Esophagus muscularis mucosa (tissue), 4 donors: ENCODE data around the gene C1orf52. TPM values are rescaled to one million over a fixed set of nuclear protein-coding genes. Genes with fewer than 3 reads are reported as not detected.

Experiments used
- DNase-seq: peaks from one replicate; pipeline ENCODE4 v3.0.0-alpha.2; 2017; ENCODE audit errors: extremely low spot score
- H3K27ac ChIP-seq, 4 donors: fragments of 200-600 bp; sonication (generic); replicated peaks in 1 of 4; 1 replicate in 3 of 4; 2 replicates in 1 of 4; pipeline ENCODE4 v1.5.1; 2016 to 2019; ENCODE audit warnings: mild to moderate bottlenecking in 1 of 4
- H3K27me3 ChIP-seq, 4 donors: fragments of 200-600 bp; sonication (generic); one replicate each; pipeline versions ENCODE4 v1.5.1 to v1.6.0; 2016 to 2019
- H3K36me3 ChIP-seq, 4 donors: fragments of 200-600 bp; sonication (generic); one replicate each; pipeline ENCODE4 v1.5.1; 2016 to 2019
- H3K4me1 ChIP-seq, 4 donors: fragments of 200-600 bp; sonication (generic); one replicate each; pipeline ENCODE4 v1.5.1; 2016 to 2019
- H3K4me3 ChIP-seq, 4 donors: fragments of 200-600 bp; sonication (generic); 1 replicate in 2 of 4; 2 replicates in 2 of 4; pipeline ENCODE4 v1.5.1; 2016 to 2019; ENCODE audit warnings: mild to moderate bottlenecking in 4 of 4, moderate library complexity in 1 of 4
- H3K9me3 ChIP-seq, 4 donors: fragments of 200-600 bp; sonication (generic); 1 replicate in 3 of 4; 2 replicates in 1 of 4; pipeline ENCODE4 v1.5.1; 2016 to 2019
- CTCF ChIP-seq, 3 experiments: fragments of 200-600 bp in 2 of 3; fragments of 450-650 bp in 1 of 3; sonication (generic) in 2 of 3; IDR thresholded peaks; one replicate each; pipeline ENCODE4 v1.5.1; 2017 to 2019; ENCODE audit warnings: antibody characterized with exemption in 3 of 3, mild to moderate bottlenecking in 2 of 3, moderate library complexity in 1 of 3
- EP300 ChIP-seq: sonication (generic); formaldehyde crosslinking; IDR thresholded peaks from one replicate; pipeline ENCODE4 v1.6.1; 2017; ENCODE audit warnings: antibody characterized with exemption
- POLR2A ChIP-seq: fragments of 450-650 bp; IDR thresholded peaks from one replicate; pipeline ENCODE4 v1.6.1; 2017; ENCODE audit warnings: antibody characterized with exemption, moderate library complexity, mild to moderate bottlenecking, low read depth
- POLR2AphosphoS5 ChIP-seq, 2 donors: sonication (generic); formaldehyde crosslinking; IDR thresholded peaks; one replicate each; pipeline ENCODE4 v1.6.1; 2017; ENCODE audit warnings: antibody characterized with exemption in 2 of 2
- WGBS: methylation state at CpG from one replicate; pipeline ENCODE4 v1.1.5; 2018; 5-methylcytosine and 5-hydroxymethylcytosine counted together
- intact Hi-C: fragments of 100-400 bp; cut with DNase I; formaldehyde crosslinking; loops from one replicate; pipeline ENCODE4 v1.15.1; 2023
- total RNA-seq, 4 donors: library from RNA; depleted of rRNA; stranded (reverse); fragments of >200 nt; gene quantifications; one replicate each; pipeline versions ENCODE4 v1.1.0 to v1.2.1, GENCODE V29; 2016

The C1orf52 gene
- total RNA-seq, 4 donors from 2014 or later: 11.2 to 22.4 (median 15.4) TPM

GRCh38 chr1:85273397-85273796, 13.9 kb upstream of the C1orf52 start:
- Histone ChIP-seq H3K27me3 (no peaks in the 10 kb centered on the region), H3K27ac (no peak overlapping the region), H3K4me3 (no peak overlapping the region), H3K4me1 (peaks cover 24 to 46% (median 35%) of the 10 kb centered on the region in 4 donors), H3K36me3 (peaks cover 13 to 30% (median 25%) of the 10 kb centered on the region in 4 donors), H3K9me3 (no peaks in the 10 kb centered on the region)
- intact Hi-C loops: no loop called here
- no peak for TF ChIP-seq POLR2A
- no peak for TF ChIP-seq EP300
- no peak for TF ChIP-seq CTCF (IDR thresholded peaks at IDR 0.05)
- TF ChIP-seq POLR2AphosphoS5 (IDR thresholded peaks at IDR 0.05): no peak
- DNase-seq: no peak

- intact Hi-C loops: no loop called here
- DNase-seq: no peak
- no peaks in the 10 kb centered on the region for H3K9me3 ChIP-seq
- no peaks in the 10 kb centered on the region for H3K27me3 ChIP-seq
- TF ChIP-seq CTCF (IDR thresholded peaks at IDR 0.05): no peak
- TF ChIP-seq EP300: no peak
- no peak for TF ChIP-seq POLR2A
- TF ChIP-seq POLR2AphosphoS5 (IDR thresholded peaks at IDR 0.05): no peak
- WGBS: 84% methylated on average over 5 of the region's 5 CpGs
- H3K4me3 ChIP-seq: no peak overlapping the region
- H3K4me1 ChIP-seq: peaks cover 7 to 21% (median 14%) of the 10 kb centered on the region in 4 donors
- peaks cover 30 to 74% (median 45%) of the 10 kb centered on the region in 4 donors for H3K36me3 ChIP-seq
- H3K27ac ChIP-seq: no peak overlapping the region
Observed at GRCh38 chr1:85268801-85269585, 9.5 kb upstream of the C1orf52 start.

GRCh38 chr1:85267313-85267712, 7.9 kb upstream of the C1orf52 start:
- WGBS: 89% methylated on average over 2 of the region's 2 CpGs
- Histone ChIP-seq H3K4me3 (no peak overlapping the region), H3K4me1 (peaks cover 0 to 9% (median 2%) of the 10 kb centered on the region in 4 donors), H3K36me3 (peaks cover 30 to 68% (median 45%) of the 10 kb centered on the region in 4 donors), H3K27me3 (no peaks in the 10 kb centered on the region), H3K27ac (no peak overlapping the region), H3K9me3 (no peaks in the 10 kb centered on the region)
- intact Hi-C loops: no loop called here
- no peak for TF ChIP-seq EP300
- TF ChIP-seq POLR2A: no peak
- TF ChIP-seq POLR2AphosphoS5 (IDR thresholded peaks at IDR 0.05): no peak
- TF ChIP-seq CTCF (IDR thresholded peaks at IDR 0.05): no peak
- no peak for DNase-seq

- Histone ChIP-seq H3K36me3 (peaks cover 14 to 51% (median 32%) of the 10 kb centered on the region in 4 donors), H3K4me3 (no peak overlapping the region), H3K27ac (no peak overlapping the region), H3K27me3 (no peaks in the 10 kb centered on the region), H3K9me3 (no peaks in the 10 kb centered on the region), H3K4me1 (peaks cover 0 to 9% (median 8%) of the 10 kb centered on the region in 4 donors)
- no peak for DNase-seq
- WGBS: 97% methylated on average over 2 of the region's 2 CpGs
- no peak for TF ChIP-seq POLR2A
- intact Hi-C loops: no loop called here
Observed at GRCh38 chr1:85264150-85264549, 4.7 kb upstream of the C1orf52 start.

- H3K27ac ChIP-seq: no peak overlapping the region
- H3K4me3 ChIP-seq: no peak overlapping the region
- no peak for TF ChIP-seq POLR2AphosphoS5 (IDR thresholded peaks at IDR 0.05)
- TF ChIP-seq EP300: no peak
- TF ChIP-seq CTCF (IDR thresholded peaks at IDR 0.05): no peak
- TF ChIP-seq POLR2A: no peak
- H3K9me3 ChIP-seq: no peaks in the 10 kb centered on the region
- no peak for DNase-seq
- no peaks in the 10 kb centered on the region for H3K27me3 ChIP-seq
- peaks cover 4 to 18% (median 16%) of the 10 kb centered on the region in 4 donors for H3K4me1 ChIP-seq
- H3K36me3 ChIP-seq: peaks cover 5 to 40% (median 22%) of the 10 kb centered on the region in 4 donors
- intact Hi-C loops: no loop called here
Observed at GRCh38 chr1:85262985-85263384, 3.5 kb upstream of the C1orf52 start.
